Brain pericyte (primary cell): ENCODE results near the gene PTMA.

ENCODE experiments used
- DNase-seq: peaks from one replicate; pipeline ENCODE4 v3.0.0-alpha.2; 2012; ENCODE audit warnings: low read depth, low spot score

The PTMA gene

DNA sequence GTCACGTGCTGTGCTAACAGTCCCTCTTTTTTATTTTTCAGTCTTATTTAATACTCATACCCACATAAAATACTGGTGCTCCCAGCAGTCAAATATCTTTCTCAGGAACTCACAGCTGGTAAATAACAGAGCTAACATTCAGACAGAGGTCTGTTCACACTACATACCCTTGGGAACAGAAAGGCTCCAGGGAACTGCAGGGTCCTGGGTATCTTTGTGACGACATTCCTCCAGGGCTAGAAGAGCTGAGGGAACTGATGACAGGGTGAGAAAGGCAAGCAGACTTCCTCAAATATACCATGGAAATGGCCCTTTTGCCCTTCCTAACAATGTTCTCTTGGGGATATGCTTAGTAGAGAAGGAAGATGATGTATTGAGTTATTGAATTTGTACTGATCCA is 53.4 kb downstream of the PTMA start:
- no peak for DNase-seq
